ENCODE data around the gene LIMS4. TPM values are rescaled to one million over a fixed set of nuclear protein-coding genes. Genes with fewer than 3 reads are reported as not detected.
"Not testable (repeated sequence)": the region's sequence is repeated elsewhere in the genome, so short reads cannot be mapped to it uniquely, and the experiment has no call there.

The LIMS4 gene
- not detected in 2 replicates for total RNA-seq (2014; rRNA removed; shearing (Covaris generic))

GRCh38 chr2:110472171-110473058 lies at the start of gene LIMS4:
TSS of gene LIMS4 (minus strand) at chr2:110472816. CDS start at chr2:110472778, 38 bp downstream.
- in situ Hi-C loops (cut with HindIII; ENCODE audit: low sequenced_read_pairs); DNase-seq (ENCODE audit: low spot score): not testable (repeated sequence)

GRCh38 chr2:110499755-110500377 lies 27.2 kb upstream of the LIMS4 start:
- in situ Hi-C loops (cut with HindIII; ENCODE audit: low sequenced_read_pairs); DNase-seq (ENCODE audit: low spot score): not testable (repeated sequence)

GRCh38 chr2:110496027-110496426 lies 23.4 kb upstream of the LIMS4 start:
- DNase-seq (ENCODE audit: low spot score); in situ Hi-C loops (cut with HindIII; ENCODE audit: low sequenced_read_pairs): not testable (repeated sequence)

GRCh38 chr2:110494488-110494887 lies 21.9 kb upstream of the LIMS4 start:
- DNase-seq (ENCODE audit: low spot score); in situ Hi-C loops (cut with HindIII; ENCODE audit: low sequenced_read_pairs): not testable (repeated sequence)

GRCh38 chr2:110488991-110489390 lies 16.4 kb upstream of the LIMS4 start:
- DNase-seq (ENCODE audit: low spot score); in situ Hi-C loops (cut with HindIII; ENCODE audit: low sequenced_read_pairs): not testable (repeated sequence)

GRCh38 chr2:110482697-110483096 lies 10.1 kb upstream of the LIMS4 start:
- DNase-seq (ENCODE audit: low spot score); in situ Hi-C loops (cut with HindIII; ENCODE audit: low sequenced_read_pairs): not testable (repeated sequence)

- in situ Hi-C loops (cut with HindIII; ENCODE audit: low sequenced_read_pairs); DNase-seq (ENCODE audit: low spot score): not testable (repeated sequence)
Measured at GRCh38 chr2:110481200-110481599, 8.6 kb upstream of the LIMS4 start.

GRCh38 chr2:110480084-110480483 lies 7.5 kb upstream of the LIMS4 start:
- in situ Hi-C loops (cut with HindIII; ENCODE audit: low sequenced_read_pairs); DNase-seq (ENCODE audit: low spot score): not testable (repeated sequence)

- DNase-seq (ENCODE audit: low spot score); in situ Hi-C loops (cut with HindIII; ENCODE audit: low sequenced_read_pairs): not testable (repeated sequence)
Measured at GRCh38 chr2:110477370-110477769, 4.8 kb upstream of the LIMS4 start.

GRCh38 chr2:110476952-110477351 lies 4.3 kb upstream of the LIMS4 start:
- in situ Hi-C loops (cut with HindIII; ENCODE audit: low sequenced_read_pairs); DNase-seq (ENCODE audit: low spot score): not testable (repeated sequence)

GRCh38 chr2:110475627-110476359 lies 3.2 kb upstream of the LIMS4 start:
- in situ Hi-C loops (cut with HindIII; ENCODE audit: low sequenced_read_pairs); DNase-seq (ENCODE audit: low spot score): not testable (repeated sequence)

GRCh38 chr2:110474898-110475297 lies 2.3 kb upstream of the LIMS4 start:
- in situ Hi-C loops (cut with HindIII; ENCODE audit: low sequenced_read_pairs); DNase-seq (ENCODE audit: low spot score): not testable (repeated sequence)

- in situ Hi-C loops (cut with HindIII; ENCODE audit: low sequenced_read_pairs); DNase-seq (ENCODE audit: low spot score): not testable (repeated sequence)
Measured at GRCh38 chr2:110473059-110473358, 393 bp upstream of the LIMS4 start.

GRCh38 chr2:110468921-110469320 lies 3.7 kb downstream of the LIMS4 start:
- DNase-seq (ENCODE audit: low spot score); in situ Hi-C loops (cut with HindIII; ENCODE audit: low sequenced_read_pairs): not testable (repeated sequence)

GRCh38 chr2:110465312-110465711 lies 7.3 kb downstream of the LIMS4 start:
- DNase-seq (ENCODE audit: low spot score); in situ Hi-C loops (cut with HindIII; ENCODE audit: low sequenced_read_pairs): not testable (repeated sequence)

GRCh38 chr2:110462458-110462857 lies 10.2 kb downstream of the LIMS4 start:
- DNase-seq (ENCODE audit: low spot score); in situ Hi-C loops (cut with HindIII; ENCODE audit: low sequenced_read_pairs): not testable (repeated sequence)

GRCh38 chr2:110460318-110460717 lies 12.3 kb downstream of the LIMS4 start:
- in situ Hi-C loops (cut with HindIII; ENCODE audit: low sequenced_read_pairs); DNase-seq (ENCODE audit: low spot score): not testable (repeated sequence)

GRCh38 chr2:110457214-110457590 lies 15.4 kb downstream of the LIMS4 start:
- DNase-seq (ENCODE audit: low spot score); in situ Hi-C loops (cut with HindIII; ENCODE audit: low sequenced_read_pairs): not testable (repeated sequence)

Measured in G401 (cell line).